NCI-H524 (cell line): ENCODE results near the gene APOBEC2.

Experiments used
- DNase-seq, 2 experiments: peaks; one replicate each; lab custom pipeline; 2025; lab: John Stamatoyannopoulos, UW

APOBEC2 gene

GRCh38 chr6:41059556-41059955, 6.6 kb downstream of the APOBEC2 start:
- no peak for DNase-seq

GRCh38 chr6:41061196-41061726, 8.3 kb downstream of the APOBEC2 start:
- no peak for DNase-seq

DNA sequence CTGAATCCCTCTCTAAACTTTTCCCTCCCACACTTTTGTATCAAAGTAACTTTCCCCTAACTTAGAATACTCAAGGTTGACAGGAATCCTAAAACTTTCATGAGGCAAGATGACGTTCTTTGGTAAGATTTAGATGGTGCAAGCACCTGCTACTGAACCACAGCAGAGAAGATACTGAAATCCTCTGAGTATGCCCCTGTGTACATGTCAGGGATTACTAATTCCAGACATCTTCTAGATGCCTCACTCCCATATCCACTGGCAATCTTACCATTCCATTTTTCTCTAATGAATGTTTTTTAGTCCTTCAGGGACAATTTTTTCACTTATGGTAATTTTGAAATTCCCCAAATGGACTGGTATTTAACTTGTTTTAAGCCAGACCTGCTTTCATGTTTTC, 9.1 kb downstream of the APOBEC2 start:
- DNase-seq, result no peak

- peak in 1 of 2 experiments; percentile 10 for DNase-seq
Observed at GRCh38 chr6:41063884-41064285, 10.9 kb downstream of the APOBEC2 start.

DNA sequence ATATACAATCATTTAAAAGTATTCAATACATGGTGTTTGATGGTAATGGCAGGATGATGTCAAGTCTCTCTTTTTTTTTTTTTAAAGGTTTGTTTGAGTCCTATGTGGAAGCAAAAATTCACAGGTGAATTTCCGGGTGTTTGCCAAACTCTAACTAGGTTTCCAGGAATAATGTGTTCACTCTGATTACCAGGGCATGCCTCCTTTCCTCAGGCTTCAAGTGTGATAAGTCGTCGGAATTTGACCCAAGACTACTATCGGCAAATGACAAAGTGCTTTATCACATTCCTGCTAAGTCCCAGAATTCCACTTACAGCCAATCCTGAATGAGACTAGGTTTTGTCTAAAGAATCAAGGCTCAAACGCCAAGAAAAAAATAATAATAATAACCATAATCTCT, 11.8 kb downstream of the APOBEC2 start:
- no peak for DNase-seq

DNA sequence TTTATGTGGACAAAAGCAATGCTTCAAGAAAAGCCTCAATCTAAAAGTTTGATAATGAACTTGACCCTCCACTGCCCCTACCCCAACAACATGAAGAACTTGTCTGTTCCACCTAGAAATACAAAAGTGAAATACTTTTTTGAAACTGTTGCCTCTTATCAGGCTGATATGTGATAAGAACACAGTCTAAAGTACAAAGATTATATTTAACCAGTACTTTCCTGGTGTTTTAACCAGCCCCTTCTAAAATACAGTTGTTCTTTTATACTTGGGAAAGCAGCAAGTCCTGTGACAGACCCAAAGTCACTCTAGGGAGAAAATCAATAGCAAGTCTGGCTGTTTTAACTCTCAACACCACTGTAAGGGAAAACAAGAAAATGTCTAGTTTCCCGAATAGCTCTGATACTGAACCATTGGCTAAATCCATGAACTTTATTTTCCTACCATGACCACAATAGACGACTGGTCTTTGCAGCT, 12.6 kb downstream of the APOBEC2 start:
- DNase-seq, result no peak

DNA sequence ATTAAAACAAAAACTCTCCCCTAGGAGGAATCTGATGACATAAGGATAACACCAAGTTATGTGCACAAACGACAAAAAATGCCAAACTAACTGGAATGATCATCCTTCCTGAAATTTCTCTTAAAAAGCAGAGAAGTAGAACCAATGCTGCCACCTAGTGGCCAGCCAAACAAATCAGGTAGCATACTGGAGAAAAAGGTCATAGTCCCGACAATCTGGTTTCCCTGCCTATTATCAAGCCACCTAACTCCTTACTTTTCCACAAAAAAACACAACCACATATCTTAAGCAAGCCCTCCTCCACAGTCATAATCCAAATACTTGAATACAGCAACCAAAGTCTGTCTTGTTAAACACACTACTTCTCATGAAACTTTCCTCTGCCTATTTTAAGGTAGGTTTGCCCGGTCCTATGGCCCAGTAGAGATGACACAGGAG, 13.9 kb downstream of the APOBEC2 start:
- DNase-seq, result peak; percentile 46 to 72

DNA sequence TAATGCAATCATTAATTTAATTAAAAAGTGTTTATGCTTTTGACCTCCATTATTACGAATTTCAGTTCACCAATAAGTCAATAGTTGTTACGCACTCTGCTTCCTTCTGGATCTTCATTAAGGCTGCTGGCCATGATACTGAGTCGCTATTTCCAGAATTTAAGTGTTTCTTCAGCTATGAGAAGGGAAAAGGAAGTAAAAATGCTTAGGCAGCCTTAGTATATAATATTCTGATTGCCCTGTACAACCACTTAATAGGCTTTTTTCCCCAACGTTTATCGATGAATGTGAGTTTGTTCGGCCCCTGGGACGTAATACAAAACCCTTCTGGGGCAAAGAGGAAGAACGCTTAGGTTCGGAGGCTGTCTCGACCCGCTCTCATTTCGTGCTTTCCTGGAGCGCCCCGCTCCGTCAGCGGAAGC, 18.5 kb downstream of the APOBEC2 start:
- no peak for DNase-seq

GRCh38 chr6:41071923-41072835, 19.2 kb downstream of the APOBEC2 start, which contains the start of gene OARD1:
OARD1 (minus strand) TSS chr6:41072356; CDS start chr6:41071634, 722 bp downstream.
- DNase-seq, result peak; percentile 99 to 100

DNA sequence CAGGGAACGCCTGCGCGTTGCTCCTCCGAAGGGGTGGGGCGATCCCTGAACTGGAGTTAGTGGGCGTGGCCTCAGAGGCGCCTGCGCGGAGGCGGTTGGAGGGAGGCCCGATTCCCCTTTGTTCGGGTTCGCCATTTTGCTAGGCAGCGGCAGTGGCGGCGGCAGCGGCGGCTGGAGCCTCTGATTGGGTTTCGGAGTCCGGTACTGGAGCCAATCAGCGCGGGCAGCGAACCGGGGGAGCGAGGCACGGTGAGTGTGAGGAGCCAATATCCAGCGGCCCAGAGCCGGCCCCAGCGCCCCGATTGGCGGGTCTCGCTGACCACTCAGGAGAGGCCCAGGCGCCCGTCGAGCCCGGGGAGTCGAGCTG, 19.8 kb downstream of the APOBEC2 start, which contains the start of gene NFYA:
TSS of gene NFYA (plus strand) at position 139 of the 367 bp plus-strand sequence. CDS start 6,116 bp downstream, outside the sequence.
- no peak for DNase-seq

- peak; percentile 75 to 79 for DNase-seq
Observed at GRCh38 chr6:41073203-41073967, 20.4 kb downstream of the APOBEC2 start.

DNA sequence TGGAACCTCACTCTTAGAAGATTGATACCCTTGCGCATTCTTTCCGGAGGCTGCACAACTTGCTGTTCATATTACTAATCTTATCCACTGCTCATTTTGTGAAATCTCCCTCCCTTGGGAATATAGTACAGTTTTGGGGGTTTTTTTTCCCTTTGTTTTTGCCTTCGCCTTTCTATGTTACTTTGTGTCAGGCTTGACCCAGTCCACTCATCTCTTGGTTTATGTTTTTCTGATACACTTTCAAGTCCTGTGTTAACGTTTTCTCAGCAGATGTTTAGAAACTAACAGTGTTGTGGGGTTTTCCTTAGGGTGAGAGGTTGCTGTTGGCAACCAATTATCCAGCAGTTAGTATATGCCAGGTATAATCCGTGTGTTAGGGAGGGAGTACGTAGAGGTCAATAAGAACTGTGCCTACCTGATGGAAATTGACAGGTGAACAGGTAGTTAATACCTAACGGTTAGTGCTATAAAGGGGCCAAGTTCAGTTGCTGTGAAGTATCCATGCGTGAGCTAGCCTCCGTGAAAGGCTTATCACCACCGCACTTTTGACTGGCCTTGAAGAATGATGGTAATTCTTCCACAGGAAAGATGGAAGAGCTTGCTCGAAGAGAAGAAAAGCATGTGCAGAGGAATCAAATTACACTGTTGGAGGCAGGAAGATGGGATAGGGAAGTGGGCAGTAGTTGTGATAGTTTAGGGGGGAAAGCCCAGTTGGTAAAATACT, 21.1 kb downstream of the APOBEC2 start:
- DNase-seq, result peak in 1 of 2 experiments; percentile 56

- no peak for DNase-seq
Observed at GRCh38 chr6:41074692-41075436, 21.9 kb downstream of the APOBEC2 start.

GRCh38 chr6:41075651-41076626, 22.9 kb downstream of the APOBEC2 start:
- no peak for DNase-seq

GRCh38 chr6:41077536-41077935, 24.5 kb downstream of the APOBEC2 start:
- no peak for DNase-seq

- DNase-seq, result no peak
Observed at GRCh38 chr6:41078101-41078500, 25.1 kb downstream of the APOBEC2 start.

DNA sequence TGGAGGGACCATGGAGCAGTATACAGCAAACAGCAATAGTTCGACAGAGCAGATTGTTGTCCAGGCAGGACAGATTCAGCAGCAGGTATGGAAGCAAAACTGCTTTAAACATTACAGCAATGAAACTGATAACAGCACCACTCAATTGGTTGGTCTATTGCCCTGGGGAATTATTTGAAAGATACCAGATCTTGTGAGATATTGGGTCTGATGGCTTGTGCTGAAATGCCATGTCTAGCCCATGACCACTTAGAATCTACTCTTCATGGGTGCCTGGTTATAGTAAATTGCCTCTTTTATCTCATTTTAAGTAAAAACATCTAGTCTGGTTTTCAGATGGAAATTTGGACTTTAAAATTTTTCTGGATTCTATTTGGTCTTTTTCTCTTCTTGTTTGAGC, 26.1 kb downstream of the APOBEC2 start:
- DNase-seq, result no peak

GRCh38 chr6:41080621-41081020, 27.6 kb downstream of the APOBEC2 start:
- DNase-seq, result no peak

DNA sequence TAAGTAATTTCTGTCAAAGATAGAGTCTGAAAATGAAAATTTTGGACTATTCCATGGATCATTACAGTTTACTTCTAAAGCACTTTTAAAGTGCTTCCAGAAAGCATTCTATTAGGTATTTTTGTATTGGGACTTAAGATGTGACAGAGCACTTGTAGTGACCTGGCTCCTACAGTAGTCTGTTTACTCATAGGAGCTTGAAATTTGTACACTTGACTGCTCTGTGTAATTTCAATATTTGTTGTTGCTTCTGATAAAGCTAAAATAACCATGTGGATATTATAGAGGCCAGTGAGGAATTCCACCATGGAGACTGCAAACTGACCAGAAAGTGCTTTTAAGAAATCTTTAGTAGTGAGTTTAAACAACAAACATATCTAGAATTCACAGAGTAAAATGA, 30.1 kb downstream of the APOBEC2 start:
- DNase-seq, result no peak

DNA sequence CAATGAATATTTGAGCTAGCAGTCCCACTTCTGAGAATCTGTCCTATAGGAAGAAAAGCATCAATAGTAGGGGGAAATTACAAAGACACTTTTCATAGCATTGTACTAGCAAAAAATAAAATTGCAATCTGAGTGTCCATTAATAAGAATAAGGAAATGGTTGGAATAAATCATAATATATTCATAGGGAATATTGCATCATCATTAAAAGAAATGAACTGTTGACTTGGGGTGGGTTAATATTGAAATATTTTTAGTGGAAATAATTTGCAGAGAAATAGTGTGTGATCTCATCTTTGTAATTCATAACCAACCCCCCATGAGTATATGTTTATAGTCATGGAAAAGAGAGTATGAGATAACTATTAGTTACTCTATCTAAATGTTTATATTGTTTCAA, 32.2 kb downstream of the APOBEC2 start:
- no peak for DNase-seq
